Liver (tissue), 9 donors: ENCODE data around the gene JAKMIP1. TPM values are rescaled to one million over a fixed set of nuclear protein-coding genes. Genes with fewer than 3 reads are reported as not detected.

Experiments
- DNase-seq: peaks from one replicate; pipeline ENCODE4 v3.0.0-alpha.2; 2017; ENCODE audit warnings: low spot score
- H3K27ac ChIP-seq, 2 donors: one replicate each; pipeline ENCODE4 v1.7.0; 2013; ENCODE audit warnings: inconsistent platforms in 2 of 2, low read length in 2 of 2, control low read depth in 1 of 2, low read depth in 1 of 2, mild to moderate bottlenecking in 1 of 2
- H3K27me3 ChIP-seq, 4 donors: one replicate each; pipeline versions ENCODE4 v1.6.1 to v1.7.0; 2013; ENCODE audit warnings: low read length in 3 of 4, inconsistent platforms in 1 of 4, mild to moderate bottlenecking in 1 of 4, moderate library complexity in 1 of 4; ENCODE audit not compliant: control insufficient read depth in 4 of 4, insufficient read depth in 4 of 4
- H3K36me3 ChIP-seq, 4 donors: one replicate each; pipeline versions ENCODE4 v1.6.1 to v1.7.0; 2013; ENCODE audit warnings: low read length in 3 of 4, mild to moderate bottlenecking in 3 of 4, low read depth in 1 of 4, moderate library complexity in 1 of 4; ENCODE audit not compliant: control insufficient read depth in 4 of 4, insufficient read depth in 3 of 4
- H3K4me1 ChIP-seq, 4 donors: one replicate each; pipeline versions ENCODE4 v1.6.1 to v1.7.0; 2013; ENCODE audit warnings: low read length in 3 of 4, mild to moderate bottlenecking in 3 of 4, moderate library complexity in 1 of 4; ENCODE audit not compliant: control insufficient read depth in 4 of 4, insufficient read depth in 4 of 4
- H3K4me3 ChIP-seq, 3 donors: one replicate each; pipeline versions ENCODE4 v1.6.1 to v1.7.0; 2013; ENCODE audit warnings: low read length in 3 of 3, control low read depth in 1 of 3, low read depth in 1 of 3, mild to moderate bottlenecking in 1 of 3
- H3K9ac ChIP-seq, 2 donors: one replicate each; pipeline ENCODE4 v1.7.0; 2013; ENCODE audit warnings: low read length in 2 of 2, mild to moderate bottlenecking in 2 of 2, moderate library complexity in 2 of 2, control low read depth in 1 of 2, low read depth in 1 of 2
- H3K9me3 ChIP-seq, 4 donors: one replicate each; pipeline versions ENCODE4 v1.6.1 to v1.7.0; 2013; ENCODE audit warnings: low read length in 3 of 4; ENCODE audit not compliant: control insufficient read depth in 4 of 4
- ATF3 ChIP-seq: IDR thresholded peaks from 2 replicates; pipeline ENCODE4 v1.6.1; 2016; ENCODE audit warnings: antibody characterized with exemption
- FOXA2 ChIP-seq: IDR thresholded peaks from 2 replicates; pipeline ENCODE4 v1.6.1; 2016; ENCODE audit warnings: antibody characterized with exemption
- GABPA ChIP-seq, 2 donors: IDR thresholded peaks in 1 of 2; conservative IDR thresholded peaks in 1 of 2; 2 replicates each; pipeline ENCODE4 v1.6.1; 2016; ENCODE audit warnings: antibody characterized with exemption in 2 of 2, mild to moderate bottlenecking in 1 of 2, moderate library complexity in 1 of 2
- HNF4A ChIP-seq, 2 donors: conservative IDR thresholded peaks; 2 replicates each; pipeline ENCODE4 v1.6.1; 2016; ENCODE audit warnings: antibody characterized with exemption in 2 of 2, mild to moderate bottlenecking in 2 of 2
- HNF4G ChIP-seq: IDR thresholded peaks from 2 replicates; pipeline ENCODE4 v1.6.1; 2016; ENCODE audit warnings: antibody characterized with exemption
- MAX ChIP-seq: IDR thresholded peaks from 2 replicates; pipeline ENCODE4 v1.6.1; 2016; ENCODE audit warnings: antibody characterized with exemption
- NR2F2 ChIP-seq: IDR thresholded peaks from 2 replicates; pipeline ENCODE4 v1.6.1; 2016; ENCODE audit warnings: antibody characterized with exemption
- RAD21 ChIP-seq, 2 donors: IDR thresholded peaks; 2 replicates each; pipeline ENCODE4 v1.6.1; 2016; ENCODE audit warnings: antibody characterized with exemption in 2 of 2, mild to moderate bottlenecking in 2 of 2
- REST ChIP-seq: IDR thresholded peaks from 2 replicates; pipeline ENCODE4 v1.6.1; 2016; ENCODE audit warnings: antibody characterized with exemption, mild to moderate bottlenecking
- SP1 ChIP-seq: IDR thresholded peaks from 2 replicates; pipeline ENCODE4 v1.6.1; 2018; ENCODE audit warnings: antibody characterized with exemption, mild to moderate bottlenecking
- YY1 ChIP-seq: IDR thresholded peaks from 2 replicates; pipeline ENCODE4 v1.6.1; 2016; ENCODE audit warnings: antibody characterized with exemption, mild to moderate bottlenecking
- WGBS: extraction: QIAGEN DNeasy Blood & Tissue Kit; methylation state at CpG from one replicate; pipeline ENCODE4 v1.1.7; 2013; 5-methylcytosine and 5-hydroxymethylcytosine counted together
- polyA plus RNA-seq, 2 donors: library from polyadenylated mRNA; stranded (reverse) in 1 of 2; unstranded in 1 of 2; fragments of 200-250 nt in 1 of 2; fragments of >200 nt in 1 of 2; fragmentation: Nextera tagmentation in 1 of 2; extraction: Ambion mirVana in 1 of 2; gene quantifications; one replicate each; pipeline versions ENCODE4 v1.2.1 to v1.2.3, GENCODE V29; 2013 to 2015
- total RNA-seq, 2 donors: library from RNA; depleted of rRNA; stranded (reverse); fragments of >200 nt; gene quantifications; one replicate each; pipeline ENCODE4 v1.2.3, GENCODE V29; 2014
- TF ChIP-seq, protein P1 (sequence below): IDR thresholded peaks from 2 replicates; pipeline ENCODE4 v1.6.1; 2016; ENCODE audit warnings: antibody characterized with exemption
- donor health status: healthy.
- donor health status: healthy.
- donor health status: healthy.
- donor health status: healthy.
- donor health status: healthy.

Gene JAKMIP1
- total and polyA plus RNA-seq, 4 donors = 0.08 to 0.50 TPM; not detected in 2

- Histone ChIP-seq H3K36me3 (no peaks in the 10 kb centered on the region), H3K27ac (no peak overlapping the region), H3K4me3 (no peak overlapping the region), H3K27me3 (peaks cover 0 to 3% (median 0%) of the 10 kb centered on the region in 4 donors), H3K9me3 (no peaks in the 10 kb centered on the region), H3K9ac (no peak overlapping the region), H3K4me1 (no peaks in the 10 kb centered on the region)
- 65% methylated on average over 19 of the region's 19 CpGs for WGBS
- TF ChIP-seq RAD21 (IDR thresholded peaks at IDR 0.05) (no peak), HNF4A (conservative IDR thresholded peaks at IDR 0.05) (no peak), REST (no peak), HNF4G (no peak)
- TF ChIP-seq, protein P1, sequence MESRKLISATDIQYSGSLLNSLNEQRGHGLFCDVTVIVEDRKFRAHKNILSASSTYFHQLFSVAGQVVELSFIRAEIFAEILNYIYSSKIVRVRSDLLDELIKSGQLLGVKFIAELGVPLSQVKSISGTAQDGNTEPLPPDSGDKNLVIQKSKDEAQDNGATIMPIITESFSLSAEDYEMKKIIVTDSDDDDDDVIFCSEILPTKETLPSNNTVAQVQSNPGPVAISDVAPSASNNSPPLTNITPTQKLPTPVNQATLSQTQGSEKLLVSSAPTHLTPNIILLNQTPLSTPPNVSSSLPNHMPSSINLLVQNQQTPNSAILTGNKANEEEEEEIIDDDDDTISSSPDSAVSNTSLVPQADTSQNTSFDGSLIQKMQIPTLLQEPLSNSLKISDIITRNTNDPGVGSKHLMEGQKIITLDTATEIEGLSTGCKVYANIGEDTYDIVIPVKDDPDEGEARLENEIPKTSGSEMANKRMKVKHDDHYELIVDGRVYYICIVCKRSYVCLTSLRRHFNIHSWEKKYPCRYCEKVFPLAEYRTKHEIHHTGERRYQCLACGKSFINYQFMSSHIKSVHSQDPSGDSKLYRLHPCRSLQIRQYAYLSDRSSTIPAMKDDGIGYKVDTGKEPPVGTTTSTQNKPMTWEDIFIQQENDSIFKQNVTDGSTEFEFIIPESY = no peak
- DNase-seq = no peak
These were observed 191.5 kb downstream of the JAKMIP1 start for GRCh38 chr4:6008766-6009385.

GRCh38 chr4:6008092-6008551, 192.2 kb downstream of the JAKMIP1 start:
- no peak overlapping the region for H3K27ac ChIP-seq
- no peaks in the 10 kb centered on the region for H3K4me1 ChIP-seq
- WGBS = 47% methylated on average over 54 of the region's 54 CpGs
- H3K27me3 ChIP-seq = peaks cover 0 to 3% (median 0%) of the 10 kb centered on the region in 4 donors
- H3K9me3 ChIP-seq = no peaks in the 10 kb centered on the region
- no peak overlapping the region for H3K4me3 ChIP-seq
- no peak overlapping the region for H3K9ac ChIP-seq
- TF ChIP-seq, protein P1 = no peak
- TF ChIP-seq FOXA2 (no peak), YY1 (no peak), RAD21 (IDR thresholded peaks at IDR 0.05) (no peak), NR2F2 (no peak), ATF3 (no peak), SP1 (no peak), MAX (no peak), GABPA (IDR thresholded peaks at IDR 0.05 in 1 of 2, conservative IDR thresholded peaks at IDR 0.05 in 1 of 2) (no peak)
- no peaks in the 10 kb centered on the region for H3K36me3 ChIP-seq
- no peak for DNase-seq
